KG1 (cell line): ENCODE data around the gene KLF3.

ENCODE experiments used
- DNase-seq: peaks from one replicate; lab custom pipeline; 2025; lab: John Stamatoyannopoulos, UW

KLF3 gene

DNA sequence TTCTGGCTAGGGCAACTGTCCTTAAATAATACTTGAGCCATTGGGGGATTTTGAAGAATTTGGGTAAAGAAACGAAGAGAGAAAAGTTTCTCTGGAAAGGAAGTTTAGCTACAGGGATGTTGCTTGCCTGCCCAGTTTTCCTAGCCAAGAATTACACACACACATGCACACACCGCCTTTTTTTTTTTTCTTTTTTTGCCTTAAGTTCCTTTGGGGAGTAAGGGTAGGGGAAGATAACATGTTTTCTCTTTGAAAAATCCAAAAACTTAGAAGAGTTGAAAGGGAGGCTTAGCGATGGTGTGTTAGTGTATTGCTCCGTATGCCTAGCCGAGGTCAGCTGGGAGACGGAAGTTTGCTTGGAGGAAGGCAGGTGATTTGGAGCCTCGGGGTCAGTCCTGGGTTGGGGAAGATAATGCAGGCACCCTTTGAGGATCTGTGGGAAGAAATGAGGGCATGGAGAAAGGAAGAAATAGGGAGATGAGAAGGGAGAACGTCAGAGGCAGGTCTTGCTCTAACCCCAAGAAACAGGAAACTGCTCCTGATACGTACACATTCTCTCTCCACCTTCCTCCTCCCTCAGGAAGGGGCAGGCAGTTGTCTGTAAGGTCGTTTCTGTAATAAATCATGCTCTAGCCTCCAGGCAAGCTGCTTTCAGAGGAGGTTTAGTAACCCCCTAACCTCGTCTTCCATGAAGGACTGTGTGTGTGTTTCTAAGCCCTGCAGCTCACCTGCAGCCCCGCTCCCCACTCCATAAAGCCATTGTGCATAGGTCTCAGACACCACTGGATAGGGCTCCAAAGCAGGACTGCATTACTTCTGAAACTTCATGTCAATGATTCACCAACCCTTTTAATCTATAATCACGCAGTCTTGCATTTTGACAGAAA lies 10.5 kb downstream of the KLF3 start:
- no peak for DNase-seq

DNA sequence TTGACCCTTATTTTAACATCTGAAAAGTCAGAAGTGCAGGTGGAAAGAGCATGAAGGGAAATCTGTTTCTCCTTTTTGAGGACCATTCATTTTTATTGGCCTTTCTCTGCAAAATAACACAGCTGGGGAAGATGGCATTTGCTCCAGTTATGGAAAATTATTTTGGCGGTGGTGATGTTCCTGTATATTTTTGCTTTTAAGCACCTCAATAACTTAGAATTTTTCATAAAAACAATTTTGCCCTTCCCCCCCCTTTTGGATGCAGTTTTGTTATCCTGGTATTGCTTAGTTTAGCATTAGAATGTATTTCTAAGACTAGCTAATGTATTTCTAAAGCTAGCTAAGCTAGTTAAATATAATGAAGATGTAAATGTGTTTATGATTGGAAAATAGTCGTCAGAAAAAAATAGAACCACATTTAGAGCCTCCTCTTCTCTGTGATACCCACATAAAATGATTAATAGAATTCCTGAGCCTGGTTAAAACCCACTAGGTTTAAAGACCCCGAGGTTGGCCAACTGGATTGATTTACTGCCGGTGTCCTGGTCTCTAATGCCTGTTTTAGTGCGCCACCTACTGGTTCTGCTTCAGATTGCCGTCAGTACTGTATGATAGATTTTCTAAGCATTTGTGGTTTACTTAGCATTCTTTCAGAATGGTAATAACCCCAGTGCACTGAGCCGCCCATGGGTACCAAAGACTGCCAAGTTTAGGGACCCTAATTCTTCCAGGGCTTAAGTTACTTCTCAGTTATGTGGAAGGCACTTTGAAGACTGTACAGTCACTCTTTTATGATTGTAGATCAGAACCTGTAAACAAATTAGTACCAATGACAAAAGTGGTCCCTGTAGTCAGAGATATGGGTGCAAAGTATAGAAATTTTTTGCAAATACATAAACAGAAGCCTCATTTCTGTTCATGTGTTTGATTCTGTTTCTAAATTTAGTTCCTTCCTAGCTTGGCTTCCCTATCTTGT lies 11.4 kb downstream of the KLF3 start:
- peak; percentile 78 for DNase-seq

DNA sequence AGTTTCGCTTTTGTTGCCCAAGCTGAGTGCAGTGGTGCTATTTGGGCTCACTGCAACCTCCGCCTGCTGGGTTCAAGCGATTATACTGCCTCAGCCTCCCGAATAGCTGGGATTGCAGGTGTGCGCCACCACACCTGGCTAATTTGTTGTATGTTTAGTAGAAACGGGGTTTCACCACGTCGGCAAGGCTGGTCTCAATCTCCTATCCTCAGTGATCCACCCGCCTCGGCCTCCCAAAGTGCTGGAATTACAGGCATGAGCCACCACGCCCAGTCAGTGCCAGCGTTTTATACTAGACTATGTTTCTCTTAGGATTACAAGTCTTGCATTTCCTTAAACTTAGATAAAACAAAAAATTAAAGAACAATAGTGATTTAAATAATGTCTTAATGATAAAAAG lies 13.0 kb downstream of the KLF3 start:
- no peak for DNase-seq

DNA sequence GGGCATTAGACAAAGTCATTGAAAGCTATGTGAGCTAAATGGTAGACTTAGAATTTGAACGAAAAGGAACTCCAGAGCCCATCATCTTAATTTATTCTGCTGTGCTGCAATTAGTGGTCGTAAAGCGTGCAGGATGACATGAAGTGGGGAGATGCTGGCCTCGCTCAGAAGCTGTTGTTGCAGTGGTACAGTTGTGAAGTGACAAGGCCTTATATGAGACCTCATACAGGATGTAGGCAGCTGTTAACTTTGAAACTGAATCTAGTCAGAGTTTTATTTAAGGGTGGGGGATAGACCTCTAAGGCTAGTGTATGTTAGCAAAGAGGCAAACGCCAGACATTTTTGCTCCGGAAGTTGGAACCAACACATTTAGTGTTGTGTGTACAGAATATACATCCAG lies 13.4 kb downstream of the KLF3 start:
- DNase-seq: no peak

DNA sequence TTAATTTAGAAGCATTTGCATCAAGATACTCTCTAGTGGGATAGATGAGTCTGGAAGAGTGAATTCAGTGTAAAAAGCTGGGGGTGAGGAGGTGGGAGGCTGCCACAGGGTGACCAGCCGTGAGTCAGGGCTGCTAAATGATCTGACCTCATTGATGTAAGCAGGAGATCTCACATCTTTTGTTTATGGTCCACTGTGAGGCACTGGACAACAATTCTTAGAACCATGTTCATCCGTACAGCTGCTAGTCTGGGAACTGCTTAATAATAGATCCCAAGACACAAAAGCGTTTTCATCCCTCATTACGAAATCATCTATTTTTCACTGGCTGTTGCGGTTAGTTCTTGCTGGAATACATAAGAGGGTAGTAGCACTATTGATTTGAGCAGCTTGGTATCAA lies 14.1 kb downstream of the KLF3 start:
- no peak for DNase-seq

DNA sequence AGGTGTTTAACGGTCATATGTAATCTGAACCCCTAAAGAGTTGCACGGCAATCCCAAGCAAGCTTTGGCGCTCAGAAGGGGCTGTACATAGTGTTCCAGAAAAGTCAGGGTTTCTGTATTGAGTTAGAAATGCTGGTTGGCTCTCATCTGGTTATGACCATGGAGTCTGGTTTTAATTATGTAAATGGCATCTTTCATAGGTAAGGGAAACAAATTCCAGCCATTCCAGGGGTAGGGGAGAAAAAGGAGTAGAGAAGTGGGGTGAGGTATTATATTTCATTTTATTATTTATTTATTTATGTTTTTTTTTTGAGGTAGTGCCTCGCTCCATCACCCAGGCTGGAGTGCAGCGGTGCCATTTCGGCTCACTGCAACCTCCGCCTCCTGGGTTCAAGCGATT lies 15.9 kb downstream of the KLF3 start:
- no peak for DNase-seq

DNA sequence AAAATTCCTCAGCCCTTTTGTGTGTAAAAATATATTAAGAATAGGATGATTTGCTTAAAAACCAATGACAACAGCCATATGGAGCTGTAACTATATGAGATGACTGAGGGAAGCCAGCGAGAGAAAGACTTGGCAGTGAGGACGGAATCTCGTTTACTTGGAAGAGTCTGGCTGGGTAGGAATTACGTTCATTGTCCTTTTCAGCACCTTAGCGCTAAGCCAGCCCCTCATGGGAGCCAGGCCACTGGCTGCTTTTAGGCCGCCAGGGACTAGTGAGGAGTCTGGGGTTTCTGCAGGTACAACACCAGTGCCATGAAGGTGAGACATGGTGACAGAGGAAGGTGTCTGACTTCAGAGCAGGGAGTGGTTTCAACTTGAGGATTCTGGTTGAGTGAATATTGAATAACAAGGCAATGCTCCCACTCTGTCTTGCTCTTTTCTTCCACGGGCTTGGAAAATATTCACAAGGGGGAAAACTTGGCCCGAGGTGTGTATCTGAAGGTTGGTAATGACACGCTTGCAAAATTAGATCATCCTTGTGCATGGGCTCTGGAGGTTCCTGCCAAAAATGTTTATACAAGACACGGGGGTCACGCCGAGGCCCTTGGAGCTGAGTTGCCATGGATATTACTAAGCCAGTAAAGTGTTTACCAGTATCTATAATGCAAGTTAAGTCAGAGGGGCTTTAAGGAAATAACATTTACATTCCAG lies 17.4 kb downstream of the KLF3 start:
- DNase-seq: no peak

DNA sequence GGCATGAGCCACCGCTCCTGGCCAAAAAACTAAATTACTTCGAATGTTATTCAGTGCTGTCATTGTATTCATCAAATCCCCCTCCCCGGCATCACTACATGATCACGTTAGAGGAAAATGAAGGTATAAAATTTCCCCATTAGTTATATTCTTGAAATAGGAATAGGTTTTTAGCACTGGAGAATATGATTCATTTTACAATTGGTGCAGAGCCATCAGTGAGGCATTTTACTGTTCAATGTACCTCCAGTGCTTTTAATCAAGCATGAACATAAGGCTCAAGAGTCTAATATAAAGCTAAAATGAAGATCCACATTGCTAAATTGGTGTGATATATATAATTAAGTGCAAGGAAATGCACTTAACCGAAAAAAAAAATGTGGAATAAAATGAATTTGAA lies 18.3 kb downstream of the KLF3 start:
- no peak for DNase-seq

DNA sequence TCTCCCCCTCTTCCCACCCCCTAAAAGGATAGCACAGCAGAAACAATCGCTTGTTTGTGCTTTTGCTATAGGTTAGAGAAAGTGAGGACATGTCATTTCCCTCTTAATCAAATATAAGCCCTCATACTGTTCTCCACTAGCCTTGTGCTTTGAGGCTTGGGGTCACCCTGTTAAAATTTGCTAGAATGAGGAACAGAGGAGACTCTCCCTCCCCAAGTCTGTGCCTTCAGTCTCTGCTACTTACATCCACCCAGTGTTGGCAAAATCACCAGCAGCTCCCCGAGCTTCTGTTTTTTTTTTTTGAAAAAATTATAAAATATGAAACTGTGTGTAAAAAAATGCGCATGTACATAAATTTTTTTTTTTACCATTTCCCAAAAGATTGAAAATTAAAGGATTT lies 19.3 kb downstream of the KLF3 start:
- no peak for DNase-seq

DNA sequence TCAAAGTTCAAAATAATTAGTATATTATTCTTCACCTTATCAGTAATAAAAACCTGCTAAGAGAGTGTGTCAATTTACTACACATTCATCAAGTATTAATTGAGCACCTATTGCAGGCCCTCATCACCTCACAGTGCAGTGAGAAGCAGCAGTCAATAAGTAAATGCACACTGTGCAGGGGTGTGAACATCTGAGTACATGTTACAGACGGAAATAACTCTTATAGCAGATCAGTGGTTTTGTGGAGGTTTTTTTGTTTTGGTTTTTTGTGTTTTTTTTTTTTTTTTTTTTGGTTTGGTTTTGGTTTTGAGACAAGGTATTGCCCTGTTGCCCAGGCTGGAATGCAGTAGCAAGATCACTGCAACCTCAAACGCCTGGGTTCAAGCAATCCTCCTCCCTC lies 20.3 kb downstream of the KLF3 start:
- no peak for DNase-seq

DNA sequence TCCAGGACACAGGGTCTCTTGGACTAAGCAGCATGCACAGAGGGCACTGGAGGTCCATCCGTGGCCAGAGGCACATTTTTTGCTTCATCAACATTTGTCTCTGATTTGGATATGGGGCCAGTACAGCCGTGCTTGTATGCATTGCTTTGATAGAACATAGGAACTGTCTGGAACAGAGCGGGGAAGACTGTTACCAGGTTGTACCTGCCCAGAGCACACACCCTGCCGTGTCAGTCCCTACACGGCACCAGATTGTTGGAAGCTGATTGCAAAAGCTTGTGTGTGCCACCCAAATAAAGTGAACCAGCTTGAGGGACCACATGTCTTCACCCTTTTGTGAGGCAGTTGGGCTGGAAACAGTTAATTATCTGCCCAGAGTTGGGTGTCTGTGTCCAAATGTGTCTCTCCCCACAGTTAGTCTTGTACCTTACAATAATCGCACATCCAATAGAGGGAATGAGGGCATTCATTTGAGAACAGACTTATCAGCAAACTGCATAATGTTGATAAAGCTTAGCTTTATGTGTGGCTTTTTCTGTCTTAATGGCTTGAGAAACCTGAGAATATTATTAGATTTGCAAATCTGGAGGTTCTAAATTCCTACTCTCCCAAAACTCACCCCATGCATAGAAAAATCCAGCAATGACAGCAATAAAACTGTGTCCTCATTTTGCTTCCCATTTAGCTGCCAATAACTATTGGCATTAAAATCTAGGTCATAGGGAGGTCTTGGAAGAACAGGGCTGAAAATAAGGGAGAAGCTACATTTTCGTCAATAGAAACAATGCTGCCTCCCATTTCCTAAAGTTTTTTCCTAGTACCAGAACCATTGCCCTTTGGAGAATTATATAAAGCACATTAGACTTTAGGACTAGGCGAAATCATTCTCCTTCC lies 21.2 kb downstream of the KLF3 start:
- no peak for DNase-seq

DNA sequence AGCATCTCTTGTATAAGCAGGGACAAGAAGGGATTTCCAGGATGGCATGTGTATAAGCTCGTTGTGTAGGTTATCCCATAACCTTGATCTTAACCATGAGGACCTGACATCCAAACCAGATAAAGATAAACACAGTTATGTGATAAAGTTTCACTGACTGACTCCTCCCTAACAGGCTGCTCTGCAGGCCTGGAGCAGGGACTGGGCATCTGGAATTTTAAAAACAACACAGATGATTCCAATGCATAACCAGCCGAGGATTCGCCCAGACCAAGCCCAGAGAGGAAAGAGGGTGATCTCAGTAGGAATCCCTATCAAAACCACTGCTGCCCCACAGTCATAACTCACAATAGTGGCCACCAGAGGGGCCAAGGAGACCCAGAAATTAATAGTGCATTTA lies 22.7 kb downstream of the KLF3 start:
- DNase-seq: no peak

DNA sequence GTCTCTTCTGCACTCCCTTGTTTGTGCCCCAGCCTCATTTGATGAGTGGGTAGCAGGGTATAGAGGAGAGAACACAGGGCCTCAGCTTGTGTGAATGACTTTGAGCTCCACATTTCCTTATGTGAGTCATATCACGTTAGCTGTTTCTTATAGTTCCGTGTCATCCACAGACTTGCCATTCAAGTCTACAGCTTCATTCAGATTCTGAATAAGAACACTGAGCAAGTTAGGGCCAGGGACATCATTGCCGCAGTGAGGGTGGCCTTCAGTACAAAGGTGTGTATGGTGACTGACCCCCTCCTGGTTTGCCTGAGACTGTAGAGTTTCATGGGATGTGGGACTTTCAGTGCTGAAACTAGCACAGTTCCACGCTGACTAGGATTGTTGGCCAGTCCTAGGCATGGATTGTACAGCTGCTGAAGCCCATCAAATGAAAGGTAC lies 23.6 kb downstream of the KLF3 start:
- no peak for DNase-seq

DNA sequence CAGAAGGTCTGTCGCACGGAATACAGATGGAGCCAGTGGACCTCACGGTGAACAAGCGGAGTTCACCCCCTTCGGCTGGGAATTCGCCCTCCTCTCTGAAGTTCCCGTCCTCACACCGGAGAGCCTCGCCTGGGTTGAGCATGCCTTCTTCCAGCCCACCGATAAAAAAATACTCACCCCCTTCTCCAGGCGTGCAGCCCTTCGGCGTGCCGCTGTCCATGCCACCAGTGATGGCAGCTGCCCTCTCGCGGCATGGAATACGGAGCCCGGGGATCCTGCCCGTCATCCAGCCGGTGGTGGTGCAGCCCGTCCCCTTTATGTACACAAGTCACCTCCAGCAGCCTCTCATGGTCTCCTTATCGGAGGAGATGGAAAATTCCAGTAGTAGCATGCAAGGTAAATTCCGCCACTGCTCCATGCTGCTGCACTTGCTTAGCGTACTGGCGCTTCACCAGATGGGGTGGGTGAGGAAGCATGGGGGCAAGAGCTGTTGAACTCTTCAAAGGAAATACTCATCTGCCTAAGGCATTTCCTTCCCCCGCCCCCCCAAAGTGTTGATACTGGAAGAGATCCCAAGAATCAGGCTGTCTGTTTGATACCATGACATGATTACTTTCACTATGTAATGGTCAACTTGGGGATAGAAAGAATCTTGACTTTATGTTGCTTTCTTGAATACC lies 24.8 kb downstream of the KLF3 start:
- no peak for DNase-seq

DNA sequence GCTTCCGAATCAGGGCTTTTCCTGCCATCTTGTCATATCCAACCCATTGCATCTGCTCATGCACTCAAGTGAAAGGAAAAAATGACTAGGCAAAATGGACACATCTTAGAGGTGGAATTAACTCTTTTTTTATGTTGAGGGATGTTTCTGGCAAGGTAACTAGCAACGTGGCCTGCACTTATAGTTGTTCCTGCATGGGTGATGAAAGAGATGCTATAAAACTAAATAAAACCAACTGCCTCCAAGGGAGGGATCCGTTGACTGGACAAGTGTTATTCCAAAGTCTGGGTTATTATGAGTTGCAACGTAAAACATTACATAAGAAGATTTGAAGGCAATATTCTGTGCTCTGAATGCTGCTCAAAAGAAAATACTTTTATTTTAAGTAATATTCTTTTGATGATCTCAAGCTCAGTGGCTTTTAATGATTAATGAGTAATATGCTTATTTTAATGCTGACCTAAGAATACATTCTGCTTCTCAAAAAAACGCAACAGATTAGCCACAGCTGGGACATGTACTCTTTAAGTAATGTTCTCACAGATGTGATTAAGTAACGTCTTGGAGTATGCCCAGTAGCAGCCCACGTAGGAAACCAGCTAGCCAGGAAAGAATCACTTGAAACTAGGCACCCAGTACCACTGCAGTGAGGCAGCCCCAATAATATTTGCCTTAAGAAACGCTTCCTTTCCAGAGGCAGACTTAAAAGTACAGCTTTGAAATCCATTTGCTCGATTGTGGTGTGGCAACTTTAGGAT lies 27.4 kb downstream of the KLF3 start:
- no peak for DNase-seq

DNA sequence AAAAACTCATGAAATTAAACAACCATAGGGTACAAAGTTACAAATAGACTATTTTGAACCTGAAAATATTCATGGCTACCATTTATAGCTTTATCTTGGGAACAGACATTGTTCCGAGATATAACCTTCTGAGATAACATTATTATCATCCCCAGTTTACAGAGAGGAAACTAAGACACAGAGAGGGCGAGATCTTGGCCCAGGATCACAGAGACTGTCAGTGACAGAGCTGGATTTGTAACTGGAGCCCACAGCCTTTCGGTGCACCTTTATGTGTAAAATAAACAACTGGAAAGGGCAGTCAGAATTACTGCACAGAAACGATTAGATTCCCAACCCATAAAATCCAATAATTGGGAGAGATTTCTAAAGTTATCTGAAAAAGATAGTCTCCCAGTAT lies 28.4 kb downstream of the KLF3 start:
- DNase-seq: no peak

DNA sequence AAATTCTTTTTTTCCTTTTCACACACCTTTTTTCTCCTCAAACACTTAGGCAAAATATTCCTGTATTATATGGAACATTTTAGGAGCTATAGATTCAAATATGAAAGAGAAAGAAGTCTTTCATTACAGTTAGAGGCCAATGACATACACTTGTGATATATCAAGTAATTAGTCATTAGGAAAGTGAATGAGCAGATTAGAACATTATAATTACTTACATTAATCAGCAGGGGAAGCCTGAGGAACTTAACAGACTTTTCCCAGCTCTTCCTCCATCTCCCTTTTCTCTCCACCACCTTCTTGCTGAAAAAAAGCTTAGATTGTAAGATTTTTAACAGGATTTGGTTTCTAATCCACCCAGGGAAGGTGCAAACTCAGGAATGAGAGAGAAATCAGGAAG lies 29.6 kb downstream of the KLF3 start:
- DNase-seq: no peak

DNA sequence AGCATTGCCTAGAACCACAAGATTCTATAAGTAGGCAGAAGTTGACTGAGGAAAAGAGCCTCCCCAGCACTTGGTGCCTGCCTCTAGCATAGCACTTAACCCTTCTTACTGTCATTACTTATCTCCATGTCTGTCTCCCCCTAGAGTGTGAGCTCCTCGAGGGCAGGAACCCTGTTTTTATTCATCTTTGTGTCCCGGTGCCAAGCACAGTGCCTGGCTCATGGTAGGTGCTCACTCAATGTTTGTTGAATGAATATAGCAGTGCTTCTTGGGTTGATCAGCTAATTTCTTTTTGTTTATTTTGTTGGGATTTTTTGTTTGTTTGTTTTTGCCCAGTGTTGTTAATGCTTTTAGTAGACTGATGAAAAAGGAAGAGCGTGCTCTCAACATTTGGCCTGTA lies 30.3 kb downstream of the KLF3 start:
- DNase-seq: no peak

DNA sequence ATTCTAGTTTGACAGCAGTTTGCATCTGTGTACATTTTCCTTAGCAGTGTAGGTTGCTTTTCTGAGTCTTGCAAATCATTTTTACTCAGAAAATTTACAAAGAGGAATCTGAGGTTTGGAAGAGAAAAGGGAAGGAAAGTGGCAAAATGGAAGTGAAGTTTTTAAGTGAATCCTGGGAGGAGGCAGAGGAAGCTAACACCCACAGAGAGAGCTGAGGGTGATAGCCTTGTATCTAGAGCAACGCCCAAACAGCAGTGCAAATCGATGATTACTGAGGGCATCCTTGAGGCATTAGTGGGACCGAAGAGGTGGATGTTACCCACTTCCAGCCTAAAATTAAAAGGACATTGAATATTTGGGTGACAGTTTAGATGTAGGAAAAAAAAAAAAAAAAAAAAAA lies 31.8 kb downstream of the KLF3 start:
- no peak for DNase-seq

DNA sequence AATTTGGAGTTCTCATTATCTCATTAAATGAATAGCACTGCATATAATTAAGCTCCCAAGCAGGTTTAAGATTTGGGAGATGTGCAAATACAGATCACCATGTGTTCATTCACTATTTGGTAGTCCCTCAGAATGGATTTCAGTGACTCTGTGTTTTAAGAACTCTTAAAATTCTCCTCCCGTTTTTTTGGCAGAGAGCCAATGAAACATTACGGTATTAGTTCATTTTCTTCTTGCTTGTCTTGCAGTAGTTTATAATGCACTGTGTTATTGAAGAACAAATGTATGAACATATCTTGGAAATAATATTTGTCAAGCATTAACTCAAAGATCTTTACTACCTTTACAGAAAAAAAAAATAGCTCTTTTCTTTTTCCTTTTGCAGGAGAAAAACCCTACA lies 32.7 kb downstream of the KLF3 start:
- no peak for DNase-seq
